Trophoblast cell (in vitro differentiated cells and primary cell): Measurements from ENCODE around the gene HAPSTR1.
A peak's percentile ranks its signal among the peaks of the same experiment; 100 is the strongest.

Source experiments
- DNase-seq, 2 donors: peaks; one replicate each; pipeline ENCODE4 v3.0.0-alpha.2; 2016
- H2AFZ ChIP-seq: 2 replicates; pipeline ENCODE4 v1.6.1; 2013; ENCODE audit warnings: low read length, moderate library complexity, mild to moderate bottlenecking; ENCODE audit not compliant: insufficient read depth, poor library complexity
- H2AK5ac ChIP-seq: 2 replicates; pipeline ENCODE4 v1.6.1; 2013; ENCODE audit warnings: mild to moderate bottlenecking, low read length
- H2BK120ac ChIP-seq: 2 replicates; pipeline ENCODE4 v1.6.1; 2013; ENCODE audit warnings: low read length, mild to moderate bottlenecking, moderate library complexity; ENCODE audit not compliant: insufficient read depth, poor library complexity
- H2BK12ac ChIP-seq: 2 replicates; pipeline ENCODE4 v1.6.1; 2013; ENCODE audit warnings: mild to moderate bottlenecking, low read length, moderate library complexity
- H2BK5ac ChIP-seq: 2 replicates; pipeline ENCODE4 v1.6.1; 2013; ENCODE audit warnings: low read length, low read depth, moderate library complexity, mild to moderate bottlenecking; ENCODE audit not compliant: poor library complexity
- H3K14ac ChIP-seq: 2 replicates; pipeline ENCODE4 v1.6.1; 2013; ENCODE audit warnings: mild to moderate bottlenecking, low read length
- H3K18ac ChIP-seq: 2 replicates; pipeline ENCODE4 v1.6.1; 2013; ENCODE audit warnings: mild to moderate bottlenecking, low read length
- H3K23ac ChIP-seq: 2 replicates; pipeline ENCODE4 v1.6.1; 2013; ENCODE audit warnings: low read length
- H3K27ac ChIP-seq: 2 replicates; pipeline ENCODE4 v1.5.1; 2013; ENCODE audit warnings: low read depth, mild to moderate bottlenecking, inconsistent platforms, low read length, moderate library complexity
- H3K27me3 ChIP-seq: 2 replicates; pipeline ENCODE4 v1.6.1; 2013; ENCODE audit warnings: inconsistent platforms, mild to moderate bottlenecking, low read length, moderate library complexity; ENCODE audit not compliant: insufficient read depth
- H3K36me3 ChIP-seq, 2 experiments: 1 replicate in 1 of 2; 2 replicates in 1 of 2; pipeline ENCODE4 v1.6.1; 2013; ENCODE audit warnings: low read length in 2 of 2, mild to moderate bottlenecking in 2 of 2, moderate library complexity in 1 of 2; ENCODE audit not compliant: insufficient read depth in 2 of 2, control insufficient read depth in 1 of 2
- H3K4ac ChIP-seq: 2 replicates; pipeline ENCODE4 v1.6.1; 2013; ENCODE audit warnings: low read depth, mild to moderate bottlenecking, low read length, moderate library complexity
- H3K4me1 ChIP-seq, 2 experiments: 1 replicate in 1 of 2; 2 replicates in 1 of 2; pipeline ENCODE4 v1.6.1; 2013; ENCODE audit warnings: low read length in 2 of 2, mild to moderate bottlenecking in 2 of 2, moderate library complexity in 1 of 2; ENCODE audit not compliant: insufficient read depth in 2 of 2, control insufficient read depth in 1 of 2
- H3K4me2 ChIP-seq: 2 replicates; pipeline ENCODE4 v1.6.1; 2013; ENCODE audit warnings: inconsistent platforms, mild to moderate bottlenecking, low read length, moderate library complexity
- H3K4me3 ChIP-seq: 2 replicates; pipeline ENCODE4 v1.5.1; 2013; ENCODE audit warnings: mild to moderate bottlenecking, low read depth, low read length, inconsistent platforms
- H3K79me1 ChIP-seq: one replicate; pipeline ENCODE4 v1.6.1; 2013; ENCODE audit warnings: low read length
- H3K79me2 ChIP-seq: 2 replicates; pipeline ENCODE4 v1.6.1; 2013; ENCODE audit warnings: low read length, mild to moderate bottlenecking; ENCODE audit not compliant: control insufficient read depth, insufficient read depth, poor library complexity
- H3K9ac ChIP-seq: 2 replicates; pipeline ENCODE4 v1.6.1; 2013; ENCODE audit warnings: mild to moderate bottlenecking, low read length
- H3K9me3 ChIP-seq: 2 replicates; pipeline ENCODE4 v1.6.1; 2013; ENCODE audit warnings: low read depth, mild to moderate bottlenecking, control low read depth, inconsistent platforms, low read length; ENCODE audit not compliant: insufficient read depth
- H4K12ac ChIP-seq: 2 replicates; pipeline ENCODE4 v1.6.1; 2013; ENCODE audit warnings: low read depth, mild to moderate bottlenecking, low read length, moderate library complexity
- H4K8ac ChIP-seq: 2 replicates; pipeline ENCODE4 v1.6.1; 2013; ENCODE audit warnings: low read depth, mild to moderate bottlenecking, low read length, moderate library complexity
- H4K91ac ChIP-seq: one replicate; pipeline ENCODE4 v1.6.1; 2013; ENCODE audit warnings: low read depth, mild to moderate bottlenecking, low read length, moderate library complexity
- WGBS: extraction: QIAGEN DNeasy Blood & Tissue Kit; methylation state at CpG from one replicate; pipeline ENCODE4 v1.1.7; 2013; ENCODE audit warnings: missing lambda C conversion rate; ENCODE audit not compliant: insufficient read length, insufficient coverage; ENCODE audit errors: extremely low coverage; 5-methylcytosine and 5-hydroxymethylcytosine counted together

The HAPSTR1 gene

GRCh38 chr16:9124908-9125584 lies 33.6 kb downstream of the HAPSTR1 start:
- Histone ChIP-seq H2AFZ (no peak overlapping the region), H4K12ac (no peak overlapping the region), H2AK5ac (no peak overlapping the region), H3K9me3 (peaks cover 3% of the 10 kb centered on the region), H3K79me2 (peaks cover 2% of the 10 kb centered on the region), H3K4ac (no peak overlapping the region), H3K79me1 (peaks cover 8% of the 10 kb centered on the region), H3K27me3 (no peaks in the 10 kb centered on the region), H3K9ac (no peak overlapping the region), H3K36me3 (peaks cover 28 to 36% of the 10 kb centered on the region in 2 experiments), H2BK12ac (no peak overlapping the region), H2BK120ac (no peak overlapping the region), H3K23ac (no peak overlapping the region), H3K4me1 (peaks cover 27 to 32% of the 10 kb centered on the region in 2 experiments), H3K4me2 (no peak overlapping the region), H3K14ac (peak overlapping the region; percentile 19), H3K18ac (peak overlapping the region; percentile 34), H4K91ac (peak overlapping the region; percentile 42), H2BK5ac (no peak overlapping the region), H3K4me3 (no peak overlapping the region), H4K8ac (no peak overlapping the region), H3K27ac (no peak overlapping the region)
- DNase-seq: no peak
- no CpG with 5 or more reads among the region's 12 CpGs for WGBS

GRCh38 chr16:9125658-9126505 lies 34.4 kb downstream of the HAPSTR1 start:
- Histone ChIP-seq H4K8ac (peak overlapping the region; percentile 14), H3K4ac (no peak overlapping the region), H3K18ac (peak overlapping the region; percentile 42), H2AK5ac (no peak overlapping the region), H3K27ac (peak overlapping the region; percentile 63), H3K9ac (no peak overlapping the region), H3K23ac (no peak overlapping the region), H2BK12ac (no peak overlapping the region), H4K91ac (peak overlapping the region; percentile 42), H3K79me1 (peaks cover 8% of the 10 kb centered on the region), H3K79me2 (peaks cover 2% of the 10 kb centered on the region), H3K36me3 (peaks cover 27 to 33% of the 10 kb centered on the region in 2 experiments), H2AFZ (no peak overlapping the region), H3K4me2 (no peak overlapping the region), H3K14ac (peak overlapping the region; percentile 19), H2BK120ac (no peak overlapping the region), H3K9me3 (peaks cover 3% of the 10 kb centered on the region), H3K4me3 (no peak overlapping the region), H3K4me1 (peaks cover 27 to 32% of the 10 kb centered on the region in 2 experiments), H2BK5ac (peak overlapping the region; percentile 14), H3K27me3 (no peaks in the 10 kb centered on the region), H4K12ac (no peak overlapping the region)
- DNase-seq: no peak
- no CpG with 5 or more reads among the region's 17 CpGs for WGBS

DNA sequence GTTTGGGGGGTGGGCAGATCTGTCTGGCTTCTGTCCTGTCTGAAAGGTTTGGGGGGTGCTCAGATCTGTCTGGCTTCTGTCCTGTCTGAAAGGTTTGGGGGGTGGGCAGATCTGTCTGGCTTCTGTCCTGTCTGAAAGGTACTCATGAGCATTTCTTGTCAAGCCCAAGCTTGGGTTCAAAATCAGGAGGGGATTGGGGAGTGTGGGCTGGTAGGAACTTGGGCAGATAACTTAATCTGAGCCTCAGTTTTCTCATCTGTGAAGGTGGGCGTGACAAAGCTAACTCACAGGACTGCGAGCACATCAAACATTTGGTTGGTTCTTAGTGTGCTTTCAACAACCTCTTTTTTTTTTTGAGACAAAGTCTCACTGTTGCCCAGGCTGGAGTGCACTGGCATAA lies 35.2 kb downstream of the HAPSTR1 start:
- H2BK120ac ChIP-seq: no peak overlapping the region
- peaks cover 25 to 32% of the 10 kb centered on the region in 2 experiments for H3K36me3 ChIP-seq
- no peak overlapping the region for H2AK5ac ChIP-seq
- H3K9ac ChIP-seq: no peak overlapping the region
- no peak overlapping the region for H2BK12ac ChIP-seq
- H3K4ac ChIP-seq: no peak overlapping the region
- no peak overlapping the region for H4K8ac ChIP-seq
- H3K14ac ChIP-seq: no peak overlapping the region
- H3K9me3 ChIP-seq: peaks cover 3% of the 10 kb centered on the region
- peak overlapping the region; percentile 69 for H2BK5ac ChIP-seq
- no peak overlapping the region for H3K18ac ChIP-seq
- H4K91ac ChIP-seq: no peak overlapping the region
- H3K79me1 ChIP-seq: peaks cover 8% of the 10 kb centered on the region
- H4K12ac ChIP-seq: no peak overlapping the region
- peaks cover 27 to 32% of the 10 kb centered on the region in 2 experiments for H3K4me1 ChIP-seq
- WGBS: no CpG with 5 or more reads among the region's 2 CpGs
- H3K4me3 ChIP-seq: no peak overlapping the region
- H3K4me2 ChIP-seq: no peak overlapping the region
- no peak overlapping the region for H2AFZ ChIP-seq
- peak overlapping the region; percentile 55 for H3K27ac ChIP-seq
- DNase-seq: no peak
- peaks cover 2% of the 10 kb centered on the region for H3K79me2 ChIP-seq
- no peaks in the 10 kb centered on the region for H3K27me3 ChIP-seq
- H3K23ac ChIP-seq: no peak overlapping the region

DNA sequence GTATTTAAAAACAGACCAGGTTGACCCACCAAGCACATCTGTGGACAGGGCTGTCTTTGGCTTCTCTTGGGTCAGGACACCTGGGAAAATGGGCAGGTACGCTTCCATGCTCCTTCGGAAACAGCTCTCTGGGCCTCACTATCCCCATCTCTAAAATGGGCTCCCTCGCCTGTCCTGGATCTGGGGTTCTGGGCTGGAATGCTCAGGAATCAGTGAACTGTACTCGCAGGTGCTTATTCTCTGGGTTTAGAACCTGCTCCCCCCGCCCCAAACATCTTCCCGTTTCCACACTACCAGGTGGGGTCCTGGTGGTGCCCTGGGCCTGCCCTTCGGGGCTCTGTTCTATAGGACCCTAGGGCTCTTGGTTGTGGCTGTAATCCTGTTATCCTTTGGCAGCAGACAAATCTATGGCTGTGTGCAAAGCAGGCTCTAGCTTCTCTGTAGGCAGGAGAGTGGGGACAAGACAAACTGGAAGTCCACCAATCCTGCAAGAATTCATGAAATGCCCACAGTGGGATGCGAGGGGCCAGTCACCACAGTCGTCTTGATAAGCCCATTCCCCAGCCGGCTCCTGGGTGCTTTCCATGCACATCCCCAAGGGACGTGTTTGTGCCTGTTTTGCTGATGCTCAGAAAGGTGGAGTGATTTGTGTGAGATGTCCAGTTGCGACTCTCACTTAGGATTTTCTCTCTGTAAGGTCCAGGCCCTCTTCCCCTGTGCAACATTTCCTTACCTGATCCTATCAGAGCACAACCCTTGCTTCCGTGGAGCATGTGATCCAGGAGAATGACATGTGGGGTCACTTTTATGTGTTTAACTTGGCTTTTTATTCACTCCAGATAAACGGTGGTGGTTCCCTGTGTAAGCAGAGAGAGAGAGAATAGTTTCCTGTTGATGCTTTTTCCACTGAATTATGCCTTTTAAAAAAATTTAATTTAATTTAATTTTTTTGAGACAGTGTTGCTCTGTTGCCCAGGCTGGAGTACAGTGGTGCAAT lies 37.2 kb downstream of the HAPSTR1 start:
- Histone ChIP-seq H3K9me3 (peaks cover 3% of the 10 kb centered on the region), H3K27me3 (no peaks in the 10 kb centered on the region), H3K9ac (no peak overlapping the region), H3K4ac (no peak overlapping the region), H3K79me1 (peaks cover 8% of the 10 kb centered on the region), H3K18ac (peak overlapping the region; percentile 47), H3K79me2 (no peaks in the 10 kb centered on the region), H3K23ac (no peak overlapping the region), H2BK120ac (no peak overlapping the region), H3K36me3 (peaks cover 13 to 15% of the 10 kb centered on the region in 2 experiments), H3K14ac (no peak overlapping the region), H3K4me1 (peaks cover 27 to 32% of the 10 kb centered on the region in 2 experiments), H4K91ac (no peak overlapping the region), H2AFZ (no peak overlapping the region), H4K8ac (no peak overlapping the region), H2BK5ac (no peak overlapping the region), H3K27ac (no peak overlapping the region), H2BK12ac (peak overlapping the region; percentile 29), H2AK5ac (peak overlapping the region; percentile 33), H4K12ac (no peak overlapping the region), H3K4me2 (no peak overlapping the region), H3K4me3 (no peak overlapping the region)
- no peak for DNase-seq
- no CpG with 5 or more reads among the region's 14 CpGs for WGBS
